GM18517 (cell line): ENCODE measurements around the gene RASSF8.

Experiments
- ATAC-seq: cut with Tn5 transposase; IDR thresholded peaks from one replicate; pipeline ENCODE4 v1.9.1; 2021; ENCODE audit warnings: mild to moderate bottlenecking, moderate library complexity; ENCODE audit not compliant: unreplicated experiment

Gene RASSF8

GRCh38 chr12:26100666-26101349, 142.3 kb downstream of the RASSF8 start:
- no peak for ATAC-seq

- no peak for ATAC-seq
Observed at GRCh38 chr12:26101350-26101734, 142.9 kb downstream of the RASSF8 start.

- no peak for ATAC-seq
Observed at GRCh38 chr12:26101763-26102162, 143.3 kb downstream of the RASSF8 start.

DNA sequence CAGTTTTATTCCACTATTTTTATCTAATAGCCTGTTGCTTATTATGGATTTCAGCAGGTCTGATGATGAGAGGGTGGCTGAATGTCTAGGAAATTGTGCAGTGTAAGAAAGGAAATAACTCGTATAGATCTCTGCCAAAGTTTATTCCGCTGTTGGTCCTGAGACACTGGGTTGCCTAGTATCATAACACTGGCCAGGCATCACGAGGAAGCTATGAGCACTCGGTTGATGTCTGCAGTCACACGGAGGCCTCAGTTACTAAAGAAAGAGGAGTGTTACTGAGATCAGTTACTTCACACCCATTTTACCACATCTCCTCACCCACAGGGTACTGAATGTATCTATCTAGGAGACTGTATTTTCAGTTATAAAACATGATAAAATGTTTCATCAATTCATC, 144.5 kb downstream of the RASSF8 start:
- no peak for ATAC-seq

- ATAC-seq, result no peak
Observed at GRCh38 chr12:26106347-26106746, 147.9 kb downstream of the RASSF8 start.

DNA sequence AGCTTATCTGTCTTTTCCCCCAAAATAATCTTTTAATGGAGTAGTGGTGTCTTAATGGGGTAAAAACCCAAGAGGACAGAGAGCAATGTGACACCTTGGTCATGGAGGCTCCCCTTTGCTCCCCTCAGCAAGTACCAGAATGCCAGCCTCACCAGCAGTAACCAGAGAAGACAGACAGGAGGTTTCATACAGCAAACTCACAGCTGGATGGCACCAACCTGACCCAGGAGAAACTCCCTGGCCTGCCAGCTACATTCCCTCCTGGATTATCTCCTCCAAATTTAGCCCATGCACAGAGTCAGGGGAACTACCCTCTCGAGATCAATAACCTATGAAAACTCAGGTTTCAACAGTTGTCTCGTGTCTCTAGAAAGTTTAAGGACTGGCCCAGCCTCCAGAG, 150.4 kb downstream of the RASSF8 start:
- ATAC-seq, result no peak

DNA sequence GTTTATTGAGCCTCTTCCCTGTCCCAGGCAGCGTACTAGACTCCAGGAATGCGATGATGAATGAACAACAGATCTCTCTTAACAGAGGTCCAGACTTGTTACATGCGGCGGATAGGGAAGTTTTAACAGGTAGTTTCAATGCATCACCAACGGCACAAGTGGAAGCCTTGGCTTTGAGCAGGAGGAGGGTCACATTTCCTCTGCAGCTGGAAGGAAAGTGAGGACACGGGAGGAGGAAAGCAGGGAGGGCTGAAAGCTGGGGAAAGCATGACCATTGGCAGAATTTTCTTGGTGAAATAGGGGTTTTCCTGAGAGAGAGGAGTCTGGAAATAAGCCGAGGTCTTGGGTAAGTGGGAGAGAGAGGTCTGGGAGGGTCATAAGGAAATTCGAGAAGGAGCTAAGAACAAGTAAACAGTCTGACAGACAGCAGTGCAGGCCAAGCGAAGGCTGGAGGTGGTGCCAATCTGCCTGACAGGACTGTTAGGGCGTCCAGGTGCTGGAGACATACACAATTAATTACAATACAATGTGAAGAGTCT, 150.9 kb downstream of the RASSF8 start:
- ATAC-seq, result no peak

DNA sequence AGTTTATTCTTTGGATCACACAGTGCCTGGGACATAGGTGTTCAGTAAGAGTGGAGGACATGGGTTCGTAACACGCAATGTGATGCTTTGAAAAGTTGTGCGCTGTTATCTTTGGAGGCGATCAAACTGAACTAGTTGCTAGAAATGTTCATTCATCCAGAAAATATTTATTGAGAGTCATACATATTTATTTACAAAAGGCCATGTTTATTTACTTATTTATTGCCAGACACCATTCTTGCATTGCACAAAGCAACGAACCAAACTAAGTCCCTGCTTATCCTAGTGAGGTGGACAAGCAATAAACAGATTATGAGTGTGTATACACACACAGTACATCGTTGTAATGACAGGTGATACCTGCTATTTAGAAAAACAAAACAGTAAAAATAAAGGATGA, 153.8 kb downstream of the RASSF8 start:
- ATAC-seq, result no peak

GRCh38 chr12:26112703-26113147, 154.2 kb downstream of the RASSF8 start:
- no peak for ATAC-seq

- no peak for ATAC-seq
Observed at GRCh38 chr12:26113181-26113654, 154.7 kb downstream of the RASSF8 start.

- ATAC-seq, result peak; percentile 65
Observed at GRCh38 chr12:26113853-26114719, 155.6 kb downstream of the RASSF8 start.

DNA sequence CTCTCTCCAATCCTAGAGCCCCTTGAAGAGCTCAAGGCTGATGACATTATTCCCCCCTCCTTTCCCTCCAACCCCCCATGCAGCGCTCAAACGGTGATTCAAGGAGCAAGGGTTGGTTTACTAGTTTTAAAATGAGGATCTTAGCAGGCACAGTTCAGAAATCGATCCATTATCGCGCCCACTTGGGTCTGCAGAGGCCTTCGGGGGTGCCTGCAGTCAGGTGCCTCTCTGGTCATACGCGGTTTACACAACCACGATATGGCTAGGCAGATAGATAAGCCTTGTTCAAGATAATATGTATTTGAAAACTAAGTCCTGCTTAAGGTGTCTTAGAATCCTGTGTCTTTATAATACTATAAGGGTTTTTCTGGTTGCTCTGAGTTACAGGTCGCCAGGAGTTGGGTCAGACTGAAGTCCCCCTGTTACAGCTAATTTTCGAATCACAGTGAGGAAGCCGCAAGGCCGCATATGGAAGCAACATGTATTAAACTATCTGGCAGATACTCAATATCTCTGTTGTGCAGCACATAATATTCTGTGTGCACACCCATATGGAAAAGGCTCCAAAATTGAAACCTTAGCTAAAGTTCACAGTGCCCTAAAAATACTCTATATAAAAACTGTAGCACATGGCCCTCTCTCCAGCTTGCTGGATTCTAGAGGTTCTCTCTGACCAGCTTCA, 156.4 kb downstream of the RASSF8 start:
- no peak for ATAC-seq

- no peak for ATAC-seq
Observed at GRCh38 chr12:26116829-26117715, 158.6 kb downstream of the RASSF8 start.

GRCh38 chr12:26118308-26118707, 159.8 kb downstream of the RASSF8 start:
- no peak for ATAC-seq

- peak; percentile 40 for ATAC-seq
Observed at GRCh38 chr12:26119391-26119989, 161.0 kb downstream of the RASSF8 start.

DNA sequence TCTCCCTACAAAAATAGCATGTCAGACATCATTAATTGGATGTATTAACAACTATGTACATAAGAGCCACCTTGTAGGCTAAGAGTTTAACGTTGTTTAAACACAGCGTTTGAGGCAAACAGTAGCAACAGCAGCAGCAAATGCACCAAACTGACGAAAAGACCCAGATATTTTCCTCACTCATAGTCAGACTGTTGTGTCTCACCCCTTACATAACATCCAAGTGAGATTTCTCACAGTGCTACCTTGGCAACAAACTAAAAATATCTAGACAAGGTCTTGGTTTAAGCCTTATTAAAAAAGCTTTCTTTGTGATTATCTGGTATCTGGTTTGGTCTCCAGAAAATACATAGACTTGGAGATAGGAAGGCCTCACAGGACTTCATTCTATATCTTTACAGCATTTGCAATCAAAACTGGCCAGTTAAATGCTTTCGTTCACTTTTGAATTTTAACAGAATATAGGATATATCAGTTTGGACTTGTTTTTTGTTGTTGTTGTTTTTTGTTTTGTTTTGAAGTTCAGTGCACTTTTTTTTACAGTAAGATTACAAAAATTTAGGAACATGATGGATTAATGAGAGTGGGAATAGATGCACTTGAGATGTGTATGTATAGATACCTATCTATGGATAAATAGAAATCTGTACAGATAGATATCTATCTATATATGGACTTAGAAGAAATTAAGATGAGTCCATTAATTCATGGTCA, 162.2 kb downstream of the RASSF8 start:
- no peak for ATAC-seq

GRCh38 chr12:26121323-26122060, 163.0 kb downstream of the RASSF8 start:
- ATAC-seq, result no peak

- ATAC-seq, result no peak
Observed at GRCh38 chr12:26122061-26122680, 163.7 kb downstream of the RASSF8 start.
